Neuron (in vitro differentiated cells): Measurements from ENCODE around the gene CPNE5.
"Not testable (repeated sequence)": the region's sequence is repeated elsewhere in the genome, so short reads cannot be mapped to it uniquely, and the experiment has no call there.

Experiments used
- H2AFZ ChIP-seq: one replicate; pipeline ENCODE4 v1.6.1; 2013; ENCODE audit warnings: low read depth, mild to moderate bottlenecking, inconsistent platforms, low read length, moderate library complexity
- H3K27me3 ChIP-seq: one replicate; pipeline ENCODE4 v1.6.1; 2013; ENCODE audit warnings: low read length; ENCODE audit not compliant: insufficient read depth
- H3K36me3 ChIP-seq: one replicate; pipeline ENCODE4 v1.6.1; 2013; ENCODE audit warnings: low read length; ENCODE audit not compliant: insufficient read depth
- H3K4me1 ChIP-seq: one replicate; pipeline ENCODE4 v1.6.1; 2013; ENCODE audit warnings: low read length; ENCODE audit not compliant: insufficient read depth
- H3K4me3 ChIP-seq: 2 replicates; pipeline ENCODE4 v1.5.1; 2013; ENCODE audit warnings: mild to moderate bottlenecking, low read length, moderate library complexity
- H3K9me3 ChIP-seq: one replicate; pipeline ENCODE4 v1.6.1; 2013; ENCODE audit warnings: low read length

Gene CPNE5

DNA sequence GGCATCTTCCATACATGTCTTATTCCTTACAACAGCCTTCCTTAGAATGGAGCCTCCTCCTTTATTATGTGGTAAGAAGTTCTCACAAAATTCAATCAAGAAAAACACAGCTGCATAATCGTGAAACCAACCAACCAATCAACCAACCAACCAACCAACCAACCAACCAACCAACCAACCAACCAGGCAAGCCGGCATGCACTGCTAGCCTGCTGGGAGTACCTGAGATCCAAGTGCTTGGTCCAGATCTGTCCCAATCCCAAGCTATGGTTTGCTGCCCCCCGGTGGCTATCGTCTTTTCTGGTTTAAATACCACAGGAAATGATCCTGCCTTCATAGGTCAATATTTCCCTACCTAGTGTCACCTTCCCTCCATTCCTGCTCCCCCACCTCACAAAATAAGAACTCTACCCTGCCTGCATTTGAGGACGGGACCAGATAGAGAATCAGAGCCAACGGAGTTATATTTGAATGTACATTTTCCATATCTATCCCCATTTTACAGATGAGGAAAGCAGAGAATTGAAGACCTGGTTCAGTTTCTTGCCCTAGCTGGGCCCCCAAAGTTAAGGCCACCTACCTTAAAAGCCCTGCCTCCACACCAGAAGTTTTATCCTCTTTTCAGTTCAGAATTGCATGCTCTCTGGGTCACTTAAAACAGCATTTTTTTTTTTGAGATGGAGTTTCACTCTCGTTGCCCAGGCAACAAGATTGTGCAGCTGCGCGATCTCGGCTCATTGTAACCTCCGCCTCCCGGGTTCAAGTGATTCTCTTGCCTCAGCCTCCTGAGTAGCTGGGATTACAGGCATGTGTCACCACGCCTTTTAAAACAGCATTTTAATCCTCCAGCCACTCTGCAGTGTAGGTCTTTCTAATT is 114.5 kb downstream of the CPNE5 start:
- Histone ChIP-seq H2AFZ (no peak overlapping the region), H3K36me3 (no peaks in the 10 kb centered on the region), H3K4me3 (no peak overlapping the region), H3K4me1 (peaks cover 12% of the 10 kb centered on the region), H3K9me3 (no peaks in the 10 kb centered on the region), H3K27me3 (peaks cover 2% of the 10 kb centered on the region)

DNA sequence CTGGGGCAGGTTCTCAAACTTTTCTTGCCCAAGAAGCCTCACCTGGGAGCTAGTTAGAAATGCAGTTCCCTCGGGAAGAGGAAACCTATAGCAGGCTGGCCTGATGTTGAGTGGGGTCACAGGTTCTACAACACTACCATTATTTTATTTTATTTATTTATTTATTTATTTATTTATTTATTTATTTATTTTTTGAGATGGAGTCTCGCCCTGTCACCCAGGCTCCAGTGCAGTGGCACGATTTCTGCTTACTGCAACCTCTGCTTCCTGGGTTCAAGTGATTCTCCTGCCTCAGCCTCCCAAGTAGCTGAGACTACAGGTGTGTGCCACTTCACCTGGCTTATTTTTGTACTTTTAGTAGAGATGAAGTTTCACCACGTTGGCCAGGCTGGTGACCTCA is 115.3 kb downstream of the CPNE5 start:
- peaks cover 12% of the 10 kb centered on the region for H3K4me1 ChIP-seq
- not testable (repeated sequence) for H3K27me3 ChIP-seq, H2AFZ ChIP-seq, H3K9me3 ChIP-seq, H3K4me3 ChIP-seq, H3K36me3 ChIP-seq

GRCh38 chr6:36722879-36723278 is 116.4 kb downstream of the CPNE5 start:
- Histone ChIP-seq H3K27me3 (peaks cover 10% of the 10 kb centered on the region), H2AFZ (no peak overlapping the region), H3K4me3 (no peak overlapping the region), H3K36me3 (no peaks in the 10 kb centered on the region), H3K9me3 (no peaks in the 10 kb centered on the region), H3K4me1 (peaks cover 12% of the 10 kb centered on the region)

GRCh38 chr6:36722365-36722764 is 116.9 kb downstream of the CPNE5 start:
- Histone ChIP-seq H2AFZ (no peak overlapping the region), H3K36me3 (no peaks in the 10 kb centered on the region), H3K4me1 (peaks cover 12% of the 10 kb centered on the region), H3K4me3 (no peak overlapping the region), H3K27me3 (peaks cover 10% of the 10 kb centered on the region), H3K9me3 (no peaks in the 10 kb centered on the region)

DNA sequence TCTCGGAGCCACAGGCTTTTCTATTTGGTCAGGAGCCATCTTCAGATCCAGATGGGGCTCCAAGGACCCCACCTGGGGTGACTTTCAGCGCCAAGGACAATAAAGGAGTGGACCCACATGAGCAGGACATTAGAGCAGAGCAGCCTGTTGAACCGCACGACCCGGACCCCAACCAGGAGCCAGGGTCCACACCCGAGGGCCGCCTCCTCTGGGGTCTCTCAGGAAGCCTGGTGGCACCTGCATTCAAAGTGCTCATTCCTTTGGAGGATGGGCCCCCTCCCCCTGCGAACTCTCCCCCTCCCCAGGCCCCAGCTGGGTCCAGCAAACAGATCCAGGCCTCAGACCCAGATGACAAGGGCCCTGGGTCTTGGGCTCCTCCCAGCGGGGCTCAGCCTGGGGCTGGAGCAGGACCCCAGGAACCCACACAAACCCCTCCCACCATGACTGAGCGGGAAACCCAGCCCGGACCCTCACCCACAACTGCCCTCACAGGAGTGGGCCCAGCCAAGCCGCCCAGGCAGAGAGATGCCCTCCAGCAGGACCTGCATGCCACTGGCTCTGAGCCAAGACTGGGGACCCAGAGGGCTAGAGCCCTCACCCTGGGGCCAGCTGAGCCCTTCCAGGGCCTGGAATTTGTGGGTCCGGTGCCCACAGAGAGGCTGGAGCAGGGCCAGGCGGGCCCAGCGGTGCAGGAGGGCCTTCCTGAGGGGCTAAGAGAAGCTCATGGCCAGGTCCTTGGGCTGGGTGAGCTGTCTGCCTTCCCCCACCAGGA is 117.7 kb downstream of the CPNE5 start:
- H3K9me3 ChIP-seq: no peaks in the 10 kb centered on the region
- H3K36me3 ChIP-seq: no peaks in the 10 kb centered on the region
- H3K4me1 ChIP-seq: peaks cover 12% of the 10 kb centered on the region
- H3K4me3 ChIP-seq: no peak overlapping the region
- H3K27me3 ChIP-seq: peaks cover 10% of the 10 kb centered on the region
- H2AFZ ChIP-seq: no peak overlapping the region

- H3K4me3 ChIP-seq: no peak overlapping the region
- peaks cover 9% of the 10 kb centered on the region for H3K4me1 ChIP-seq
- no peaks in the 10 kb centered on the region for H3K36me3 ChIP-seq
- peaks cover 14% of the 10 kb centered on the region for H3K27me3 ChIP-seq
- no peak overlapping the region for H2AFZ ChIP-seq
- H3K9me3 ChIP-seq: no peaks in the 10 kb centered on the region
These were observed 118.7 kb downstream of the CPNE5 start for GRCh38 chr6:36720251-36721141.

DNA sequence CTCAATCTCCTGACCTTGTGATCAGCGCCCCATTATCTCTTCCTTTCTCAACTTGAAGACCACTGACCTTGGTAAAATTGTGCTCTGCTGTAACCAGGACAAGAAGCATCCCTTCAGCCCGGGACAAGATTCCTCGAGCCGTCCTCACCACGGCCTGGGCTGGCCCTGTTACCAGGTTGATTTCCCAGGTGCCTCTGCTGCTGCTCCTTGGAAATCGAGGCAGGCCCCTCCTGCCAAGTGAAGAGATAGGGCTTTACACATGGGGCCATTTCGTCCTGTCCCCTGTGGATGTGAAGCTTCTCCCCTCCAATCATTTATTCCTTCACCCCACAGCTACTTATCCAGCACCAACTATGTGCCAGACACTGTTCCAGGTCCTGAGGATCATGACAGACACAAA is 120.1 kb downstream of the CPNE5 start:
- Histone ChIP-seq H2AFZ (no peak overlapping the region), H3K4me3 (no peak overlapping the region), H3K27me3 (peaks cover 23% of the 10 kb centered on the region), H3K36me3 (no peaks in the 10 kb centered on the region), H3K4me1 (no peaks in the 10 kb centered on the region), H3K9me3 (no peaks in the 10 kb centered on the region)

- Histone ChIP-seq H3K9me3 (no peaks in the 10 kb centered on the region), H3K36me3 (no peaks in the 10 kb centered on the region), H3K4me3 (no peak overlapping the region), H3K27me3 (peaks cover 29% of the 10 kb centered on the region), H3K4me1 (no peaks in the 10 kb centered on the region), H2AFZ (no peak overlapping the region)
These were observed 120.7 kb downstream of the CPNE5 start for GRCh38 chr6:36718560-36718959.

DNA sequence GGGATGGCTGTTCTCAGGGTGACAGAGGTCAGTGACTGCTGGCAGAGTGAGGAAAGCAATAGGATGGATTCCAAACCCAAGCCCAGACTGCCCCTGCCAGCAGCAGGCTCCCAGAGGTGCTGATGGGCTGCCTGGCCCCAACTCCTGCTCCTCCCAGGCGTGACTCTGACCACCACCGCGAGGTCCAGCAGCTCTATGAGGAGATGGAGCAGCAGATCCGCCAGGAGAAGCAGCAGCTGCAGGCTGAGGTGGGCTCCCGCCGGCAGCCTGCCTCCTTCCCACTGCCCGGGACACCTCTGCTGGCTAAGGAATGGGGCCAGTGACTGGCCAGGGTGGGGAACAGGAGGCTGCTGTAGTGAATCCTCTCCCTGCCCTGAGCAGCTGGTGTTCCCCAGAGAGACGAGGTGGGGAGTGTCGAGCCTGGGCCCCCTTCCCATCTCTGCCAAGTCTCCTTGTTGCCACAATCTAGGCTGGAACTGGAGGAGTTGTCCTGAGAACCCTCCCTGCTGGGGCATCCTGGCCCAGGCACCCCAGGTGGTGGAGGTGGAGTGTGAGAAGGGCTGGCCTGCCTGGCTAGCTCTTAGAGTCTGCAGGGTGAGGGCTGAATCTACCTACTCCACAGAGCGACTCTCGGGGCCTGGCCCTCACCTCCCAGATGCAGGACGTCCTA is 121.2 kb downstream of the CPNE5 start:
- Histone ChIP-seq H3K9me3 (no peaks in the 10 kb centered on the region), H3K36me3 (no peaks in the 10 kb centered on the region), H3K4me1 (no peaks in the 10 kb centered on the region), H3K4me3 (no peak overlapping the region), H2AFZ (no peak overlapping the region), H3K27me3 (peaks cover 30% of the 10 kb centered on the region)

- Histone ChIP-seq H2AFZ (no peak overlapping the region), H3K36me3 (no peaks in the 10 kb centered on the region), H3K27me3 (peaks cover 30% of the 10 kb centered on the region), H3K4me3 (no peak overlapping the region), H3K4me1 (no peaks in the 10 kb centered on the region), H3K9me3 (no peaks in the 10 kb centered on the region)
These were observed 121.9 kb downstream of the CPNE5 start for GRCh38 chr6:36717231-36717825.

GRCh38 chr6:36716476-36717093 is 122.7 kb downstream of the CPNE5 start:
- H3K4me1 ChIP-seq: no peaks in the 10 kb centered on the region

GRCh38 chr6:36715469-36715868 is 123.8 kb downstream of the CPNE5 start:
- Histone ChIP-seq H3K9me3 (no peaks in the 10 kb centered on the region), H3K27me3 (peaks cover 30% of the 10 kb centered on the region), H3K4me1 (no peaks in the 10 kb centered on the region), H3K36me3 (no peaks in the 10 kb centered on the region), H3K4me3 (no peak overlapping the region), H2AFZ (no peak overlapping the region)

More at GRCh38 chr6:36716476-36717093, 122.7 kb downstream of the CPNE5 start:
- Histone ChIP-seq H3K36me3 (no peaks in the 10 kb centered on the region), H3K4me3 (no peak overlapping the region), H2AFZ (no peak overlapping the region), H3K9me3 (no peaks in the 10 kb centered on the region), H3K27me3 (peaks cover 30% of the 10 kb centered on the region)
